H1 (cell line): ENCODE results near the gene KIF4A. TPM values are rescaled to one million over a fixed set of nuclear protein-coding genes. Genes with fewer than 3 reads are reported as not detected.
"Not testable (repeated sequence)": the region's sequence is repeated elsewhere in the genome, so short reads cannot be mapped to it uniquely, and the experiment has no call there.

Experiments
- CTCF ChIA-PET: fragments of 300-600 bp; sonication (Branson Sonifier 250); formaldehyde crosslinking; loops from one replicate; lab custom pipeline; 2021; ENCODE audit not compliant: partially characterized antibody; lab: Charles Lee
- POLR2A ChIA-PET: fragments of 300-600 bp; sonication (Branson Sonifier 250); formaldehyde crosslinking; loops from one replicate; lab custom pipeline; 2021; ENCODE audit warnings: inconsistent platforms; ENCODE audit not compliant: partially characterized antibody; lab: Charles Lee
- DNase-seq, 2 experiments: peaks; one replicate each; pipeline versions ENCODE4 v3.0.0 to v3.0.0-alpha.2; 2010 to 2022; ENCODE audit warnings: low spot score in 2 of 2, low read depth in 1 of 2, mixed read lengths in 1 of 2
- FAIRE-seq: peaks from 2 replicates; lab custom pipeline; 2011; peaks lifted over from hg19 to GRCh38; lab: Jason Lieb, UNC
- H2AFZ ChIP-seq: 2 replicates; pipeline ENCODE4 v1.8.1; 2012; ENCODE audit warnings: low read length, inconsistent platforms
- H2AK5ac ChIP-seq: 2 replicates; pipeline ENCODE4 v1.6.1; 2013; ENCODE audit warnings: low read depth, low read length
- H2BK120ac ChIP-seq: replicated peaks from 2 replicates; pipeline ENCODE3; 2013; ENCODE audit warnings: low read depth, low read length, inconsistent platforms
- H2BK12ac ChIP-seq: 2 replicates; pipeline ENCODE4 v1.6.1; 2013; ENCODE audit warnings: low read depth, low read length
- H2BK15ac ChIP-seq: 2 replicates; pipeline ENCODE4 v1.6.1; 2013; ENCODE audit warnings: low read length
- H2BK20ac ChIP-seq: 2 replicates; pipeline ENCODE4 v1.6.1; 2013; ENCODE audit warnings: low read length
- H2BK5ac ChIP-seq: 2 replicates; pipeline ENCODE4 v1.6.1; 2013; ENCODE audit warnings: low read depth, low read length
- H3K14ac ChIP-seq: 2 replicates; pipeline ENCODE4 v1.6.1; 2013; ENCODE audit warnings: inconsistent platforms; ENCODE audit not compliant: insufficient read length
- H3K18ac ChIP-seq: 2 replicates; pipeline ENCODE4 v1.6.1; 2013; ENCODE audit warnings: low read length; ENCODE audit errors: extremely low read depth
- H3K23ac ChIP-seq: 2 replicates; pipeline ENCODE4 v1.6.1; 2013; ENCODE audit warnings: inconsistent platforms; ENCODE audit not compliant: insufficient read length
- H3K23me2 ChIP-seq: 2 replicates; pipeline ENCODE4 v1.6.1; 2013; ENCODE audit warnings: low read depth, low read length
- H3K27ac ChIP-seq: 2 replicates; pipeline ENCODE4 v1.6.1; 2011; ENCODE audit warnings: low read depth, low read length, inconsistent platforms
- H3K27me3 ChIP-seq, 4 experiments: replicated peaks in 1 of 4; 1 replicate in 1 of 4; 2 replicates in 3 of 4; pipeline versions ENCODE4 v1.6.1 to v1.8.1; 2011 to 2013; ENCODE audit warnings: low read length in 3 of 4, mild to moderate bottlenecking in 3 of 4, inconsistent platforms in 2 of 4, mixed read lengths in 2 of 4, moderate library complexity in 1 of 4; ENCODE audit not compliant: control insufficient read depth in 3 of 4, insufficient read depth in 3 of 4; ENCODE audit errors: extremely low read depth in 1 of 4
- H3K36me3 ChIP-seq, 4 experiments: 2 replicates each; pipeline versions ENCODE4 v1.6.1 to v1.8.1; 2011 to 2013; ENCODE audit warnings: mild to moderate bottlenecking in 4 of 4, low read length in 3 of 4, moderate library complexity in 2 of 4, control low read depth in 1 of 4, inconsistent platforms in 1 of 4; ENCODE audit not compliant: insufficient read depth in 4 of 4, control insufficient read depth in 2 of 4
- H3K4ac ChIP-seq: replicated peaks from 2 replicates; pipeline ENCODE3; 2013; ENCODE audit warnings: low read length, low read depth, mixed read lengths, inconsistent platforms; ENCODE audit not compliant: insufficient read length
- H3K4me1 ChIP-seq, 4 experiments: replicated peaks in 1 of 4; 1 replicate in 1 of 4; 2 replicates in 3 of 4; pipeline versions ENCODE4 v1.6.1 to v1.8.1; 2011 to 2013; ENCODE audit warnings: low read length in 3 of 4, inconsistent platforms in 2 of 4, mixed read lengths in 1 of 4; ENCODE audit not compliant: insufficient read depth in 4 of 4, control insufficient read depth in 3 of 4
- H3K4me2 ChIP-seq, 2 experiments: 2 replicates each; pipeline versions ENCODE4 v1.6.1 to v1.8.1; 2011 to 2013; ENCODE audit warnings: low read depth in 2 of 2, low read length in 2 of 2, control low read depth in 1 of 2, inconsistent platforms in 1 of 2, mild to moderate bottlenecking in 1 of 2; ENCODE audit not compliant: insufficient read depth in 1 of 2
- H3K4me3 ChIP-seq, 4 experiments: fragments of 200-600, 300-600 bp in 1 of 4; sonication (generic), shearing (Covaris generic), sonication (Bioruptor Twin) in 1 of 4; 2 replicates each; pipeline versions ENCODE4 v1.5.1 to v1.8.1; 2011 to 2016; ENCODE audit warnings: low read length in 4 of 4, low read depth in 3 of 4, control low read depth in 2 of 4, inconsistent platforms in 2 of 4, mild to moderate bottlenecking in 2 of 4, mixed read lengths in 1 of 4, moderate library complexity in 1 of 4; ENCODE audit not compliant: insufficient read depth in 2 of 4; ENCODE audit errors: extremely low read depth in 1 of 4
- H3K56ac ChIP-seq: replicated peaks from 2 replicates; pipeline ENCODE3; 2013; ENCODE audit warnings: low read depth, mild to moderate bottlenecking, mixed read lengths, low read length, inconsistent platforms; ENCODE audit not compliant: insufficient read length
- H3K79me1 ChIP-seq: 2 replicates; pipeline ENCODE4 v1.6.1; 2013; ENCODE audit warnings: low read depth, low read length, control low read depth
- H3K79me2 ChIP-seq, 2 experiments: 2 replicates each; pipeline versions ENCODE4 v1.6.1 to v1.8.1; 2012 to 2013; ENCODE audit warnings: low read length in 2 of 2, mild to moderate bottlenecking in 2 of 2, inconsistent platforms in 1 of 2; ENCODE audit not compliant: insufficient read depth in 2 of 2, control insufficient read depth in 1 of 2
- H3K9ac ChIP-seq, 4 experiments: replicated peaks in 1 of 4; 1 replicate in 1 of 4; 2 replicates in 3 of 4; pipeline versions ENCODE4 v1.6.1 to v1.8.1; 2011 to 2013; ENCODE audit warnings: low read depth in 3 of 4, low read length in 3 of 4, control low read depth in 2 of 4, mild to moderate bottlenecking in 2 of 4, moderate library complexity in 2 of 4, inconsistent platforms in 1 of 4; ENCODE audit errors: extremely low read depth in 1 of 4
- H3K9me3 ChIP-seq, 2 experiments: 2 replicates each; pipeline versions ENCODE4 v1.6.1 to v1.8.1; 2012 to 2013; ENCODE audit warnings: mild to moderate bottlenecking in 2 of 2, moderate library complexity in 2 of 2, control low read depth in 1 of 2, inconsistent platforms in 1 of 2, low read depth in 1 of 2, low read length in 1 of 2, mixed read lengths in 1 of 2; ENCODE audit not compliant: insufficient read depth in 2 of 2
- H4K20me1 ChIP-seq, 2 experiments: replicated peaks in 1 of 2; 2 replicates each; pipeline versions ENCODE3 to v1.8.1; 2011 to 2013; ENCODE audit warnings: inconsistent platforms in 2 of 2, low read length in 2 of 2, mild to moderate bottlenecking in 1 of 2; ENCODE audit not compliant: insufficient read depth in 2 of 2, control insufficient read depth in 1 of 2
- H4K5ac ChIP-seq: 2 replicates; pipeline ENCODE4 v1.6.1; 2013; ENCODE audit warnings: low read length, low read depth, mixed read lengths, inconsistent platforms; ENCODE audit not compliant: insufficient read length
- H4K8ac ChIP-seq: 2 replicates; pipeline ENCODE4 v1.8.0; 2013; ENCODE audit warnings: mild to moderate bottlenecking, moderate library complexity, low read length, inconsistent platforms; ENCODE audit not compliant: insufficient read depth; ENCODE audit errors: extremely low read depth
- H4K91ac ChIP-seq: replicated peaks from 2 replicates; pipeline ENCODE3; 2013; ENCODE audit warnings: low read length, mixed read lengths, inconsistent platforms; ENCODE audit not compliant: insufficient read length
- WGBS, 2 experiments: shearing (Covaris generic) in 1 of 2; methylation state at CpG; one replicate each; pipeline versions ENCODE4 v1.1.6 to v1.1.7; 2013 to 2015; ENCODE audit warnings: low lambda C conversion rate in 2 of 2, mixed read lengths in 2 of 2, inconsistent platforms in 1 of 2, low coverage in 1 of 2, missing lambda C conversion rate in 1 of 2; ENCODE audit not compliant: insufficient replicate concordance in 2 of 2, insufficient coverage in 1 of 2, insufficient read length in 1 of 2; ENCODE audit errors: extremely low coverage in 1 of 2, missing lambda C conversion rate in 1 of 2; 5-methylcytosine and 5-hydroxymethylcytosine counted together
- polyA plus RNA-seq, 7 experiments: library from polyadenylated mRNA; depleted of rRNA in 3 of 7; stranded (reverse) in 5 of 7; unstranded in 2 of 7; fragments of >200 nt in 5 of 7; fragments of 200-250 nt in 2 of 7; gene quantifications; 1 replicate in 5 of 7; 2 replicates in 1 of 7; 4 replicates in 1 of 7; pipeline versions ENCODE4 v1.2.1 to v1.2.3, GENCODE V29; 2011 to 2013; ENCODE audit warnings: missing spikeins in 2 of 7, mixed read lengths in 2 of 7
- total RNA-seq: library from RNA; stranded (reverse); fragmentation: NEBNext Ultra II Directional; extraction: Animal tissue kit (Norgen Biotek cat#: 25700); gene quantifications from 2 replicates; pipeline ENCODE4 v1.2.1, GENCODE V29; 2021

The KIF4A gene
- total and polyA plus RNA-seq, 2 of the 8 experiments (the other 6 are each of a cell fraction or from before 2014, with no cell fraction given) = 10.9 to 35.7 TPM

- H2BK12ac ChIP-seq, H3K4ac ChIP-seq, H4K5ac ChIP-seq, H2AFZ ChIP-seq, CTCF ChIA-PET, H2BK120ac ChIP-seq, H4K91ac ChIP-seq, H4K8ac ChIP-seq, H3K27ac ChIP-seq, H3K79me1 ChIP-seq, H2BK20ac ChIP-seq, H4K20me1 ChIP-seq, H3K27me3 ChIP-seq, H3K9ac ChIP-seq, H3K14ac ChIP-seq, H3K56ac ChIP-seq, H3K18ac ChIP-seq, H3K4me2 ChIP-seq, H2BK15ac ChIP-seq, FAIRE-seq, H3K23ac ChIP-seq, H3K79me2 ChIP-seq, H3K4me3 ChIP-seq, H2AK5ac ChIP-seq, H3K9me3 ChIP-seq, H2BK5ac ChIP-seq, DNase-seq, H3K23me2 ChIP-seq, POLR2A ChIA-PET, H3K4me1 ChIP-seq: not testable (repeated sequence)
- WGBS, 2 experiments = 100% methylated on average over 1 of the region's 3 CpGs; no CpG with 5 or more reads in 1 of the 2 experiments
- H3K36me3 ChIP-seq = peaks cover 3 to 27% (median 11%) of the 10 kb centered on the region in 4 experiments; a peak in 6 of 8 replicates
Measured at GRCh38 chrX:70400181-70400580, 110.3 kb downstream of the KIF4A start.
